ENCODE results near the gene S1PR2. TPM values are rescaled to one million over a fixed set of nuclear protein-coding genes. Genes with fewer than 3 reads are reported as not detected.

The S1PR2 gene
- polyA plus RNA-seq, 1 experiment = 19.7 TPM

GRCh38 chr19:10226376-10227025, 4.6 kb downstream of the S1PR2 start:
- ChIA-PET POLR2A (interaction anchor here (0.6 to 2.4 kb wide), 12 partner anchors 10 to 192 kb away, joined by 3 to 42 read pairs (median 4); partner anchors contain the start of gene DNMT1), CTCF (interaction anchor here (0.7 to 4.4 kb wide), 4 partner anchors 10 to 31 kb away, joined by 3 to 28 read pairs (median 4); no protein-coding TSS in a partner anchor)
- TF ChIP-seq CTCF (IDR thresholded peaks at IDR 0.05; ENCODE audit: low read depth, low read length) = no peak
- DNase-seq (ENCODE audit: low read depth, low spot score) = peak; percentile 89
- peak overlapping the region; percentile 39 for H3K4me3 ChIP-seq (ENCODE audit: low read depth, low read length)
- H3K9me3 ChIP-seq (ENCODE audit: control insufficient read depth, insufficient read depth, low read length) = peaks cover 21% of the 10 kb centered on the region
- H3K27ac ChIP-seq (ENCODE audit: low read depth, low read length) = peak overlapping the region; percentile 97
- H3K27me3 ChIP-seq (ENCODE audit: control insufficient read depth, insufficient read depth, low read length) = no peaks in the 10 kb centered on the region

GRCh38 chr19:10226021-10226375, 5.1 kb downstream of the S1PR2 start:
- Histone ChIP-seq H3K9me3 (ENCODE audit: control insufficient read depth, insufficient read depth, low read length) (peaks cover 21% of the 10 kb centered on the region), H3K27me3 (ENCODE audit: control insufficient read depth, insufficient read depth, low read length) (no peaks in the 10 kb centered on the region), H3K4me3 (ENCODE audit: low read depth, low read length) (no peak overlapping the region; the same call in 1 of the 2 replicates), H3K27ac (ENCODE audit: low read depth, low read length) (peak overlapping the region; percentile 97)
- DNase-seq (ENCODE audit: low read depth, low spot score) = no peak
- ChIA-PET CTCF (interaction anchor here (0.7 to 4.4 kb wide), 4 partner anchors 10 to 30 kb away, joined by 3 to 28 read pairs (median 4); no protein-coding TSS in a partner anchor), POLR2A (interaction anchor here (0.6 to 2.4 kb wide), 12 partner anchors 10 to 193 kb away, joined by 3 to 42 read pairs (median 4); partner anchors contain the start of gene DNMT1)
- no peak for TF ChIP-seq CTCF (IDR thresholded peaks at IDR 0.05; ENCODE audit: low read depth, low read length)

GRCh38 chr19:10224337-10224736, 6.8 kb downstream of the S1PR2 start:
- no peaks in the 10 kb centered on the region for H3K27me3 ChIP-seq (ENCODE audit: control insufficient read depth, insufficient read depth, low read length)
- H3K27ac ChIP-seq (ENCODE audit: low read depth, low read length) = no peak overlapping the region
- H3K9me3 ChIP-seq (ENCODE audit: control insufficient read depth, insufficient read depth, low read length) = peaks cover 15% of the 10 kb centered on the region
- no peak overlapping the region for H3K4me3 ChIP-seq (ENCODE audit: low read depth, low read length)
- TF ChIP-seq CTCF (IDR thresholded peaks at IDR 0.05; ENCODE audit: low read depth, low read length) = no peak
- POLR2A ChIA-PET = no interaction called here
- CTCF ChIA-PET = no interaction called here
- no peak for DNase-seq (ENCODE audit: low read depth, low spot score)

- DNase-seq (ENCODE audit: low read depth, low spot score) = no peak
- no peak for TF ChIP-seq CTCF (IDR thresholded peaks at IDR 0.05; ENCODE audit: low read depth, low read length)
- POLR2A ChIA-PET = no interaction called here
- Histone ChIP-seq H3K27ac (ENCODE audit: low read depth, low read length) (no peak overlapping the region), H3K27me3 (ENCODE audit: control insufficient read depth, insufficient read depth, low read length) (no peaks in the 10 kb centered on the region), H3K4me3 (ENCODE audit: low read depth, low read length) (no peak overlapping the region), H3K9me3 (ENCODE audit: control insufficient read depth, insufficient read depth, low read length) (peaks cover 15% of the 10 kb centered on the region)
- CTCF ChIA-PET = interaction anchor here (0.6 to 1.5 kb wide), 2 partner anchors 26 to 61 kb away, joined by 5 read pairs; no protein-coding TSS in a partner anchor
Measured at GRCh38 chr19:10223488-10224213, 7.5 kb downstream of the S1PR2 start.
